Measurements from ENCODE around the gene TMEM40.
A peak's percentile ranks its signal among the peaks of the same experiment; 100 is the strongest.
"Not testable (repeated sequence)": the region's sequence is repeated elsewhere in the genome, so short reads cannot be mapped to it uniquely, and the experiment has no call there.

The TMEM40 gene

DNA sequence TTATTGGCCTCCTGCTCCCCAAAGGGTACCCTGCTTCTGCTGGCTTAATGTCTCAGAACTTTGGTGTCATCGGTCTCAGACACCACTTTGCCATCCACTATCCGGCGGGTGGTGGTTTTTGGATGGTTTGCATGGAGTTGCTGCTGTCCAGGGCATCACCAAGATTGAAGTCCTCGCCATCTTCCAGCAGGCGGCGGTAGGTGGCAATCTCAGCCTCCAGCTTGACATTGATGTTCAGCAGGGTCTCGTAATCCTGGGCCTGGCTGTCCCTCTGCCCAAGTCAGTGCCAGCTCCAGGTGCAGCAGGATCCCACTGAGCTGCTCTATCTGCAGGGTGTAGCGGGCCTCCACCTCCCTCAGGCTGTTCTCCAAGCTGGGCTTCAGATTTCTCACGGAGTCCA lies 28.3 kb upstream of the TMEM40 start:
- not testable (repeated sequence) for H3K4me3 ChIP-seq (ENCODE audit: low read depth, low read length); DNase-seq (ENCODE audit: low read depth)
- TF ChIP-seq CTCF (IDR thresholded peaks at IDR 0.05; ENCODE audit: low read depth, low read length, missing control alignments): peak; percentile 69

- no peak for DNase-seq (ENCODE audit: low read depth)
- no peak overlapping the region for H3K4me3 ChIP-seq (ENCODE audit: low read depth, low read length)
- TF ChIP-seq CTCF (IDR thresholded peaks at IDR 0.05; ENCODE audit: low read depth, low read length, missing control alignments): no peak
Measured at GRCh38 chr3:12785096-12785495, 26.0 kb upstream of the TMEM40 start.

DNA sequence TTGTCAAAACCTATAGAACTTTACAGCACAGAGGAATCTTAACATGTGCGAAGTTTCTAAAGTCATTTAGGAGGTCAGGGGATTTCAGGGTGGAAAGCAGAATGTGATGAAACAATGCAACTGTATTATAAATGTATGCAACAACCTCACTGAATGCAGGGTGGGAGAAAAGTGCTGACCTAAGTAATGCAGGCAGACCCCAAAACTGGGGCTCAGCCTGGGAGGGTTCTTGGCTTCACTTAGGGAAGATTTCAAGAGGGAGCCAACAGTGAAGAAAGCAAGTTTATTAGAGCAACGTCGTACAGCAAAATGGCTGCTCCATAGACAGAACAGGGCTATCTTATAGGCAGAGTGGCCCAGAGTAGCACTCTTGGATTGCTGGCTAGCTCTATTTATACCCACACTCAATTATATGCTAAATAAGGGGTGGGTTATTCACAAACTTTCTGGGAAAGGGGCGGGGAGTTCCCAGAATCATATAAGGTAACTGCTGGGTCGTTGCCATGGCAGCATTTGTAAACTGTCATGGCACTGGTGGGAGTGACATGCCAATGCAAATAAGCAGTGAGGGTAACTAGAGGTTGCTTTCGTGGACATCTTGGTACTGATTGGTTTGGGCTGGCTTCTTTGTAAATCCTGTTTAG lies 23.2 kb upstream of the TMEM40 start:
- TF ChIP-seq CTCF (IDR thresholded peaks at IDR 0.05; ENCODE audit: low read depth, low read length, missing control alignments): no peak
- H3K4me3 ChIP-seq (ENCODE audit: low read depth, low read length): no peak overlapping the region
- no peak for DNase-seq (ENCODE audit: low read depth)

GRCh38 chr3:12780751-12781150 lies 21.7 kb upstream of the TMEM40 start:
- no peak for TF ChIP-seq CTCF (IDR thresholded peaks at IDR 0.05; ENCODE audit: low read depth, low read length, missing control alignments)
- H3K4me3 ChIP-seq (ENCODE audit: low read depth, low read length): no peak overlapping the region
- no peak for DNase-seq (ENCODE audit: low read depth)

GRCh38 chr3:12777171-12777570 lies 18.1 kb upstream of the TMEM40 start:
- no peak overlapping the region for H3K4me3 ChIP-seq (ENCODE audit: low read depth, low read length)
- DNase-seq (ENCODE audit: low read depth): no peak
- TF ChIP-seq CTCF (IDR thresholded peaks at IDR 0.05; ENCODE audit: low read depth, low read length, missing control alignments): no peak

DNA sequence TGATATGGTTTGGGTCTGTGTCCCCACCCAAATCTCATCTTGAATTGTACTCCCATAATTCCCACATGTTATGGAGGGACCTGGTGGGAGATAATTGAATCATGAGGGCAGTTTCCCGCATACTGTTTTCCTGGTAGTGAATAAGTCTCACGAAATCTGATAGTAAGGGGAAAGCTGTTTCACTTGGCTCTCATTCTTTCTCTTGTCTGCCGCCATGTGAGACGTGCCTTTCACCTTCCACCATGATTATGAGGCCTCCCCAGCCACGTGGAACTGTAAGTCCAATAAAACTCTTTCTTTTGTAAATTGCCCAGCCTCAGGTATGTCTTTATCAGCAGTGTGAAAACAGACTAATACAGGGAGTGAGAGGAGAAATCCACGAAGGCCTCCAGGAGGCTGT lies 16.9 kb upstream of the TMEM40 start:
- H3K4me3 ChIP-seq (ENCODE audit: low read depth, low read length); DNase-seq (ENCODE audit: low read depth): not testable (repeated sequence)

GRCh38 chr3:12775226-12775625 lies 16.2 kb upstream of the TMEM40 start:
- TF ChIP-seq CTCF (IDR thresholded peaks at IDR 0.05; ENCODE audit: low read depth, low read length, missing control alignments): no peak

More at GRCh38 chr3:12775226-12775625, 16.2 kb upstream of the TMEM40 start:
- H3K4me3 ChIP-seq (ENCODE audit: low read depth, low read length): no peak overlapping the region
- no peak for DNase-seq (ENCODE audit: low read depth)

Measured in GM12864 (cell line).